ENCODE measurements around the gene AOAH.

GRCh38 chr7:36527549-36527913, 196.8 kb downstream of the AOAH start:
- TF ChIP-seq POLR2A (IDR thresholded peaks at IDR 0.05) (no peak), CTCF (IDR thresholded peaks at IDR 0.05) (no peak)

Data from heart left ventricle (tissue), 13 donors.